Esophagus muscularis mucosa (tissue), 4 donors: ENCODE measurements around the gene HS3ST4. TPM values are rescaled to one million over a fixed set of nuclear protein-coding genes. Genes with fewer than 3 reads are reported as not detected.

Experiments used
- DNase-seq: peaks from one replicate; pipeline ENCODE4 v3.0.0-alpha.2; 2017; ENCODE audit errors: extremely low spot score
- H3K27ac ChIP-seq, 4 donors: fragments of 200-600 bp; sonication (generic); replicated peaks in 1 of 4; 1 replicate in 3 of 4; 2 replicates in 1 of 4; pipeline ENCODE4 v1.5.1; 2016 to 2019; ENCODE audit warnings: mild to moderate bottlenecking in 1 of 4
- H3K27me3 ChIP-seq, 4 donors: fragments of 200-600 bp; sonication (generic); one replicate each; pipeline versions ENCODE4 v1.5.1 to v1.6.0; 2016 to 2019
- H3K36me3 ChIP-seq, 4 donors: fragments of 200-600 bp; sonication (generic); one replicate each; pipeline ENCODE4 v1.5.1; 2016 to 2019
- H3K4me1 ChIP-seq, 4 donors: fragments of 200-600 bp; sonication (generic); one replicate each; pipeline ENCODE4 v1.5.1; 2016 to 2019
- H3K4me3 ChIP-seq, 4 donors: fragments of 200-600 bp; sonication (generic); 1 replicate in 2 of 4; 2 replicates in 2 of 4; pipeline ENCODE4 v1.5.1; 2016 to 2019; ENCODE audit warnings: mild to moderate bottlenecking in 4 of 4, moderate library complexity in 1 of 4
- H3K9me3 ChIP-seq, 4 donors: fragments of 200-600 bp; sonication (generic); 1 replicate in 3 of 4; 2 replicates in 1 of 4; pipeline ENCODE4 v1.5.1; 2016 to 2019
- EP300 ChIP-seq: sonication (generic); formaldehyde crosslinking; IDR thresholded peaks from one replicate; pipeline ENCODE4 v1.6.1; 2017; ENCODE audit warnings: antibody characterized with exemption
- POLR2A ChIP-seq: fragments of 450-650 bp; IDR thresholded peaks from one replicate; pipeline ENCODE4 v1.6.1; 2017; ENCODE audit warnings: antibody characterized with exemption, moderate library complexity, mild to moderate bottlenecking, low read depth
- POLR2AphosphoS5 ChIP-seq, 2 donors: sonication (generic); formaldehyde crosslinking; IDR thresholded peaks; one replicate each; pipeline ENCODE4 v1.6.1; 2017; ENCODE audit warnings: antibody characterized with exemption in 2 of 2
- WGBS: methylation state at CpG from one replicate; pipeline ENCODE4 v1.1.5; 2018; 5-methylcytosine and 5-hydroxymethylcytosine counted together
- intact Hi-C: fragments of 100-400 bp; cut with DNase I; formaldehyde crosslinking; loops from one replicate; pipeline ENCODE4 v1.15.1; 2023
- total RNA-seq, 4 donors: library from RNA; depleted of rRNA; stranded (reverse); fragments of >200 nt; gene quantifications; one replicate each; pipeline versions ENCODE4 v1.1.0 to v1.2.1, GENCODE V29; 2016
- TF ChIP-seq, protein P1 (sequence below), 3 experiments: fragments of 200-600 bp in 2 of 3; fragments of 450-650 bp in 1 of 3; sonication (generic) in 2 of 3; IDR thresholded peaks; one replicate each; pipeline ENCODE4 v1.5.1; 2017 to 2019; ENCODE audit warnings: antibody characterized with exemption in 3 of 3, mild to moderate bottlenecking in 2 of 3, moderate library complexity in 1 of 3

HS3ST4 gene
- total RNA-seq, 4 donors from 2014 or later, result not detected

DNA sequence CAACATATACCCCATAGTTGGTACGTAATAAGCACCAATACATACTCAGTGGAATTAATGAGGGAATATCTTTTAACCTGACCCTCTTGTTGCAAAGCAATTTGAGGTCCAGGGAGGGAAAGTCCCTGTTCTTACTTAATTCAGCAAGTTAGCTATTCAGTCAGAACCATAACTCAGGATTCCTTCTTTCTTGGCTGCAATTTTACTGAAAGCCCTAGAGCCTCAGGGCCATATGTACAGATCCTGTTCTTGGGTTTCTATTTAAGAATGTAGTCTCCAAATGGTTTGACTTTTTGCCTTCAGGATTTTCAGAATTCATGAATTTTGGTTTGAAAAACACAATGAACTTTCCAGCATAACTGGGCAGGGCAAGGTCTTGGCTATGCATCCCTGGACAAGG, 436.5 kb downstream of the HS3ST4 start:
- Histone ChIP-seq H3K4me3 (no peak overlapping the region), H3K27ac (no peak overlapping the region), H3K36me3 (no peaks in the 10 kb centered on the region), H3K9me3 (no peaks in the 10 kb centered on the region), H3K4me1 (no peaks in the 10 kb centered on the region), H3K27me3 (no peaks in the 10 kb centered on the region)
- DNase-seq, result no peak
- 81% methylated on average over 1 of the region's 1 CpG for WGBS
- TF ChIP-seq POLR2AphosphoS5 (IDR thresholded peaks at IDR 0.05) (no peak), POLR2A (no peak), EP300 (no peak)
- TF ChIP-seq, protein P1, sequence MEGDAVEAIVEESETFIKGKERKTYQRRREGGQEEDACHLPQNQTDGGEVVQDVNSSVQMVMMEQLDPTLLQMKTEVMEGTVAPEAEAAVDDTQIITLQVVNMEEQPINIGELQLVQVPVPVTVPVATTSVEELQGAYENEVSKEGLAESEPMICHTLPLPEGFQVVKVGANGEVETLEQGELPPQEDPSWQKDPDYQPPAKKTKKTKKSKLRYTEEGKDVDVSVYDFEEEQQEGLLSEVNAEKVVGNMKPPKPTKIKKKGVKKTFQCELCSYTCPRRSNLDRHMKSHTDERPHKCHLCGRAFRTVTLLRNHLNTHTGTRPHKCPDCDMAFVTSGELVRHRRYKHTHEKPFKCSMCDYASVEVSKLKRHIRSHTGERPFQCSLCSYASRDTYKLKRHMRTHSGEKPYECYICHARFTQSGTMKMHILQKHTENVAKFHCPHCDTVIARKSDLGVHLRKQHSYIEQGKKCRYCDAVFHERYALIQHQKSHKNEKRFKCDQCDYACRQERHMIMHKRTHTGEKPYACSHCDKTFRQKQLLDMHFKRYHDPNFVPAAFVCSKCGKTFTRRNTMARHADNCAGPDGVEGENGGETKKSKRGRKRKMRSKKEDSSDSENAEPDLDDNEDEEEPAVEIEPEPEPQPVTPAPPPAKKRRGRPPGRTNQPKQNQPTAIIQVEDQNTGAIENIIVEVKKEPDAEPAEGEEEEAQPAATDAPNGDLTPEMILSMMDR (IDR thresholded peaks at IDR 0.05), result no peak
- intact Hi-C loops, result no loop called here

DNA sequence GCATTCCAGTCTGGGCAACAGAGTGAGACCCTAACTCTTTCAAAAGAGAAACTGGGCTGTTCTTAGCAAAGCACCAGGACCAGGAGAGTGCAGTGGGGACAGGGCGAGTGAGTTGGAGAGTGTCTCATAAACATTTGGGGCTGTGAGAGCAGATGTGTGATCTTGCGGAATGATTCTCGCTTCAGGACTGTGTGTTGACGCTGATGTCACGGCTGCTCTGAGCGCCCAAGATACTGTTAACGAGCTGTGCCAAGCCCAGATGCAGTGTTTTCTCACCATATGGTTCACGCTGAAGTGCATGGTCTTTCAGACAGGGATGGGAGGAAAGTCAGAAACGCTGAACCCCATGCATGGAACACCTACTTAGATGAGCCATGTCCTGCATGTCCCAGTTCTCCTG, 438.2 kb downstream of the HS3ST4 start:
- intact Hi-C loops, result no loop called here
- no peaks in the 10 kb centered on the region for H3K36me3 ChIP-seq
- H3K27ac ChIP-seq, result no peak overlapping the region
- H3K27me3 ChIP-seq, result no peaks in the 10 kb centered on the region
- no peaks in the 10 kb centered on the region for H3K4me1 ChIP-seq
- 81% methylated on average over 8 of the region's 9 CpGs for WGBS
- H3K9me3 ChIP-seq, result no peaks in the 10 kb centered on the region
- no peak overlapping the region for H3K4me3 ChIP-seq
- no peak for DNase-seq
- TF ChIP-seq, protein P1 (IDR thresholded peaks at IDR 0.05), result no peak
- TF ChIP-seq POLR2A (no peak), EP300 (no peak), POLR2AphosphoS5 (IDR thresholded peaks at IDR 0.05) (no peak)

DNA sequence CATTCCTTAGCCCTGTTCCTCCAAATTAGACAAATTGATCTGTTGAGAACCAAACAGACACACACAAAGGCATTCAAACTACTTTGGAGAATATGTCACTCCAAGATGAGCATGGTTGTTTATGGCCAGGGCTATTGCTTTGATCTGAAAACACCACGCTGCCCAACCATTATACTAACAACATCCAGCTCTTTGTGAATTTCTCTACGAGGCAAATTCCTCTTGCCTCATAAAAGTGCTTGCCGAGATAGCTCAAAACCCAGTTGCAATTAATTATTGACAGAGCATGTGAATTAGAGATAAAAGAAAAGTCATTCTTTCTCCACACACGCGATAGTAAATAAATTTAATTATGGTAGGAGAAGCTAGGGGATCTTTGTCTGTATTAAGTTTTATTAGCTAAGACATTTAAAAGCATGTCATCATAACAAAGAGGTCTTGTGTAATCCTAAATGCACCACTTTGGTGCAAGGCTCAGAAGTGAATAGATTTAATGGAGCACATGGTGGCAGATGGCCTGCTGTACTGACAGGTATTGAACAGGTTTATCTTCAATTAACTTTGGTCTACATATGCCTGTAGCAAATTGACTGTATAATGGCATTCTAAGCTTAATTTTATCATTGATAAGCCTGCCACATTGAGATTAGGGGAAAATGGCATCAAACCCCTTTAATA, 441.8 kb downstream of the HS3ST4 start:
- Histone ChIP-seq H3K27me3 (peaks cover 0 to 9% (median 0%) of the 10 kb centered on the region in 4 donors), H3K9me3 (no peaks in the 10 kb centered on the region), H3K36me3 (no peaks in the 10 kb centered on the region), H3K4me1 (no peaks in the 10 kb centered on the region), H3K4me3 (no peak overlapping the region), H3K27ac (no peak overlapping the region)
- no peak for DNase-seq
- intact Hi-C loops, result no loop called here
- 75% methylated on average over 5 of the region's 5 CpGs for WGBS
- TF ChIP-seq EP300 (no peak), POLR2A (no peak), POLR2AphosphoS5 (IDR thresholded peaks at IDR 0.05) (no peak)
- TF ChIP-seq, protein P1 (IDR thresholded peaks at IDR 0.05), result no peak

DNA sequence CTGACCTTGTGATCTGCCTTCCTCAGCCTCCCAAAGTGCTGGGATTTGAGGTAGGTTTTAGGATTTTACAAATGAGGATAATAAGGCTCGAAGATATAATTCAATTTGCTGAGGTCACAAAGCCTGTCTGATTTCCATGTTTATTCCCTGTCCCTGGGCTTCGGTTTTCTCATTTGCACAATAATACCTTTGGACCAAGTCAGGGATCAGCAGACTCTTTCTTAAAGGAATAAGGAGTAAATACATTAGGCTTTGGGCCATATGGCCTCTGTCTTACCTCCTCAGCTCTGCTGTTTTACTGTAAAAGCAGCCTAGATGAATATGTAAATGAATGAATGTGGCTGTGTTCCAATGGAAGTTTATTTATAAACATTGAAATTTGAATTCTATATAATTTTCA, 442.8 kb downstream of the HS3ST4 start:
- no peak for DNase-seq
- no peak overlapping the region for H3K4me3 ChIP-seq
- TF ChIP-seq POLR2AphosphoS5 (IDR thresholded peaks at IDR 0.05), result no peak
- no peak for TF ChIP-seq EP300
- TF ChIP-seq POLR2A, result no peak
- TF ChIP-seq, protein P1 (IDR thresholded peaks at IDR 0.05), result no peak

DNA sequence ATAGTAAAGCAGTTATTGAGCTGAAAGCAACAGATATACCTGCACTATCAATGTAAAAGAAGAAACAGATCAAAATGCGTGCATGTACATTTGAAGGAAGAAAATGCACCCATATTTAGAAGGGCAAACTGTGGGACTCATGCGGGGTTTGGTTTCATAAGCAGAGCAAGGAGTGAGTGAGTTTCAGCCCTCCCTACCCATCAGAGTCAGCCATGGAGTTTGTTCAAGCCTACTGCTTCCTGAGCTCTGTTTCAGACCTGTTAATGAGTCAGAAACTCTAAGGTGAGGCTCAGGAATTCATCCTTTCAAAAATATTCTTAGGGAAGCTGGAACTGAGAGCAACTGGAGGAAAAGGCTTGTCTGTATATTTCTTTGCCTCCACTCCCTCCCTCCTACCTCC, 446.2 kb downstream of the HS3ST4 start:
- peaks cover 0 to 9% (median 0%) of the 10 kb centered on the region in 4 donors for H3K27me3 ChIP-seq
- H3K4me1 ChIP-seq, result no peaks in the 10 kb centered on the region
- H3K27ac ChIP-seq, result no peak overlapping the region
- no peak overlapping the region for H3K4me3 ChIP-seq
- H3K9me3 ChIP-seq, result no peaks in the 10 kb centered on the region
- WGBS, result 84% methylated on average over 2 of the region's 2 CpGs
- DNase-seq, result no peak
- intact Hi-C loops, result no loop called here
- TF ChIP-seq EP300 (no peak), POLR2AphosphoS5 (IDR thresholded peaks at IDR 0.05) (no peak), POLR2A (no peak)
- TF ChIP-seq, protein P1 (IDR thresholded peaks at IDR 0.05), result no peak
- H3K36me3 ChIP-seq, result no peaks in the 10 kb centered on the region

More for the DNA sequence above, 442.8 kb downstream of the HS3ST4 start:
- H3K27ac ChIP-seq, result no peak overlapping the region
- peaks cover 0 to 9% (median 0%) of the 10 kb centered on the region in 4 donors for H3K27me3 ChIP-seq
- intact Hi-C loops, result no loop called here
- no peaks in the 10 kb centered on the region for H3K36me3 ChIP-seq
- WGBS, result 82% methylated on average over 2 of the region's 2 CpGs
- H3K9me3 ChIP-seq, result no peaks in the 10 kb centered on the region
- no peaks in the 10 kb centered on the region for H3K4me1 ChIP-seq
